Activated effector memory CD4-positive, alpha-beta T cell treated with Interleukin-2 at 50 U/mL for 16 hours (primary cell): ENCODE data around the gene MAN2A1.
"Not testable (repeated sequence)": the region's sequence is repeated elsewhere in the genome, so short reads cannot be mapped to it uniquely, and the experiment has no call there.

ENCODE experiments used
- DNase-seq: peaks from one replicate; pipeline ENCODE4 v3.0.0-alpha.2; 2020

MAN2A1 gene

GRCh38 chr5:109760130-109760529 is 70.4 kb downstream of the MAN2A1 start:
- not testable (repeated sequence) for DNase-seq

DNA sequence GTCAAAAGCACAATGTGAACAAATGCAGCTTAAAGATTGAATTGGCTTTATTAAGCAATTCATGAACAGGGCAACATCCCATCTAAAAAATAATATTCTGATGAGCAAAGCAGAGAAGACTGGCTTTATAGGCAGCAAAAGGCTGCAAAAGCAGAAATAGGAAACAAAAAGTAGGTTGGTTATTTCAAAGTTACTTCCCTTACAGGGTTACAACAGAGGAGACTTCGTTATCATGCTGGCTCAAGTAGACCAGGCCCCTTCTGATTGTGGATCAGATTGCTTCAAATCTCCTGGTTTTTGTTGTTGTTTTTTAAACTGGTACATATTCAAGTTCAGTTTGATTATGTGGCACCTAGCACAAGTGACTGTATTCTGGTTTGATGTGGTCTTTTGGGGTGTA is 73.1 kb downstream of the MAN2A1 start:
- DNase-seq: no peak

DNA sequence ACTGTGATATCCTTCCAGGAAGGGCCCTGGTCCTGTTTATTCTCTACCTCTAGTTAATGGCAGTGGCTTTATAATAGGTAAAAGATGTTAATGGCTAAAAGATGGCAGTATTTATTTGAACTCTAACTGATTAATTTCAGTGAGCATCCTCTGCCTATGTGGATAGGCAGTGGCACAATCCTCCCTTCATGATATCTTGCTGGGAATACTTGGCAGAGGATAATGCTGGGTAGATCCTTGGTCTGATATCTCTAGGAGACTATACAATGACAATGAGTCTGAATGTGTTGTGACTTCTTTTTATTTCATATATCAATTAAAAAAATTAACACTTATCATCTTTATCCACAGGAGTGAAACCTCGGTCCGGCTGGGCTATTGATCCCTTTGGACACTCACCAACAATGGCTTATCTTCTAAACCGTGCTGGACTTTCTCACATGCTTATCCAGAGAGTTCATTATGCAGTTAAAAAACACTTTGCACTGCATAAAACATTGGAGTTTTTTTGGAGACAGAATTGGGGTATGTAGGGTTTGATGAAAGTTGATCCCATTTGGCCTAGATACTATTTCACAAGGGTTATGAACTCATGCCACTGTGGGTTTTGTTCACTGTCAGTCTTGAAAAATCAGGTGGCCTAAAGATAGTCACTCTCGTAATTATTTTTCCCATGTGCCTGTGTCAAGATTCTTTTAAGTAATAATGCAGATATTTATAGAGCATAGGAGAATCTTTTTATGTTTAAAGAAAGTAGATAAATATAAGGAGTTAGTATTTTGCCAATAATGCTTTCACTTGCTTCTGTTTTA is 77.7 kb downstream of the MAN2A1 start:
- DNase-seq: no peak

- no peak for DNase-seq
Measured at GRCh38 chr5:109767997-109768396, 78.3 kb downstream of the MAN2A1 start.

DNA sequence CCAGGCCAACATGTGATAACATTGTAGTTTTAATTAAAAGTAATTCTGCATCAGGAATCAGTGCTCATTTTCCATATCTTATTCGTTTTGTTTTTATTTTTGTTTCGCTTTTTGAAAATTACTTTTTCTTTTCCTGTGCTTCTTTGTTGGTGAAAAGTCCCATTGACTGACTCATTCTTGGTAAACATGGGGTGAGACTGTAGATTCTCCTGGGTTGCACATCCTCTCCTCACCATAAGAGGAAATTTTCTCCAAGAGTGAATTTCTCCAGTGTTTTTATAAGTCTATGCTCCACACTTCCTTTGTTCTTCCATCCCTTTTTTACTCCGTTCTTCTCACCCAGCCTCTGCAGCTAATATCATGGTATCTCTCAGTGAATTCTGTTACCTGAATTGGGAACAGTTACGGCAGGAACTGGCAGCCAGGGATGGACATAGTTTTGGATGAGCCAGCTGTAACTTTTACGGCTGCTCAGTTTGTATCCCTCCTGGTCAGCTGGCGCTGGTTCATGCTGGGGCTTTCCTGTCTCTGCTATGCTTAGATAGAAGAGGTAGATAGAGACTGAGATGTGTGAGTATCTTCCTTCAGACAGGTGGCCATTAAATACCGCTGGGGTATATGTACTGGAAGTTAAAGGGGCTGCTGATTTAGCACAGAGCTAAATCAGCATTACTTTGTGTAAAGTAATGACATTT is 80.0 kb downstream of the MAN2A1 start:
- DNase-seq: no peak

GRCh38 chr5:109775130-109775529 is 85.4 kb downstream of the MAN2A1 start:
- DNase-seq: no peak

GRCh38 chr5:109779036-109779735 is 89.5 kb downstream of the MAN2A1 start:
- DNase-seq: no peak

DNA sequence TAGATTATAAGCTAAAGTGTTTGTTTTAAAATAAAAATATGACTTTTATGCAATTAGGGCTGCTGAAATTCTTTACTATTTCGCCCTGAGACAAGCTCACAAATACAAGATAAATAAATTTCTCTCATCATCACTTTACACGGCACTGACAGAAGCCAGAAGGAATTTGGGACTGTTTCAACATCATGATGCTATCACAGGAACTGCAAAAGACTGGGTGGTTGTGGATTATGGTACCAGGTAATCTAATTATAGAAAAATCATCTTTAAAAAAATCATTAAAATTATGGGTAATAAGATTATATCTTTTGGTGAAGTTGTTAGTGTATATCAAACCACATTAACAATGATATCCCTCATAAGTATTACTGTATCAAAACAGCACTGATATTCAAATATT is 95.0 kb downstream of the MAN2A1 start:
- DNase-seq: no peak

- no peak for DNase-seq
Measured at GRCh38 chr5:109786206-109786855, 96.6 kb downstream of the MAN2A1 start.

- DNase-seq: no peak
Measured at GRCh38 chr5:109788596-109788995, 98.9 kb downstream of the MAN2A1 start.

- DNase-seq: no peak
Measured at GRCh38 chr5:109792613-109793012, 102.9 kb downstream of the MAN2A1 start.

- no peak for DNase-seq
Measured at GRCh38 chr5:109803854-109804253, 114.1 kb downstream of the MAN2A1 start.

GRCh38 chr5:109805472-109805871 is 115.7 kb downstream of the MAN2A1 start:
- DNase-seq: no peak

DNA sequence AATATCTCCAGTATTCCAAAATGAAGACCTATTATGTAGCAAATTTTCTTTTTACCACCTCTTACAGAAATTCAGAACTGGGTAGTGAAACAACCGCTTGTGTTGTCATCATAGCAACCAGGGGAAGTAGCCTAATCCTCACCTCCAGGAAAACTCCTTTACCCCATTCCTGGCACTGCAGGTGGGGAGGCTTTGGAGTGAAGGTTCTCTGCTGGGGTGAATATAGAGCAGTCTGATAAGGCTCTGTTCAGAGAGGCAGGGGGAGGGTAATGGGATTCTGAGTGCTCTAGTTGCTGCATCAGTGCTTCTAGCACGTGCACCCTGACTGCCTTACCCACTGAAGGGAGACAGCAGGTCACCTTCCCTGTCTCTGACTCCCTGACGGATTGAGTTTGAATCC is 116.2 kb downstream of the MAN2A1 start:
- no peak for DNase-seq

DNA sequence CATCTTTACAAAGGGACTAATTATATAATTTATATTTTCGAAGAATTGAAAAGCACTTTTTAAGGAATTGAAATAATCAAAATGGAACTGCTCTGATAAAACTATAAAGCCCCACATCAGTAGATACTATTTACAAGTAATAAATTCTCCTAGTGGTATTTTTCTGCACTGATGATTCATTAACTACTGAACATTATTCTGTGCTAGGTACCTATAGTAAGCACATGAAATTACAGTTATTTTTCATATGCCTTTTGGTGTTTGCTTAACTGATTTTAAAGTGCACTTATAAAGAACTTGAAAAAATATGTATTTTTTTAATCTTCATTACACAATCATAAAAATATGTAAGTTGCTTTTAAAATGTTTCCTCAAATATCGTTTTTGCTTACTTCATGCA is 123.0 kb downstream of the MAN2A1 start:
- no peak for DNase-seq

DNA sequence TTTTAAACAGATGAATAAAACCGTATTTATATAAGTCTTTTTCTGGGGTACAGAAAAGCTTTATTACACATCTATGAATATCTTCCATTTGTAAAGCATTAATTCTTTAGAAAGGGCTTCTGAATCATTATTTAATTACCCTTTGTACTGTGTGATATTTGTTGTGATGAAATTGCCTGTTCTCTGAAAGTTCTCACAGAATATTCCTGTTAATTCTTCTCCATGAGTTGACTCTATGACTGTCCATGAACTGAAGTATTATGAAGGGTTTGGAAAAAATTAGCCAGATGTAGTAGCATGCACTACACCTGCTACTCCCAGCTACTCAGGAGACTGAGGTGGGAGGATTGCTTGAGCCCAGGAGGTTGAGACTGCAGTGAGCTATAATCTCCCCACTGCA is 127.0 kb downstream of the MAN2A1 start:
- no peak for DNase-seq

GRCh38 chr5:109819878-109820277 is 130.2 kb downstream of the MAN2A1 start:
- DNase-seq: no peak

GRCh38 chr5:109823597-109823996 is 133.9 kb downstream of the MAN2A1 start:
- DNase-seq: no peak

DNA sequence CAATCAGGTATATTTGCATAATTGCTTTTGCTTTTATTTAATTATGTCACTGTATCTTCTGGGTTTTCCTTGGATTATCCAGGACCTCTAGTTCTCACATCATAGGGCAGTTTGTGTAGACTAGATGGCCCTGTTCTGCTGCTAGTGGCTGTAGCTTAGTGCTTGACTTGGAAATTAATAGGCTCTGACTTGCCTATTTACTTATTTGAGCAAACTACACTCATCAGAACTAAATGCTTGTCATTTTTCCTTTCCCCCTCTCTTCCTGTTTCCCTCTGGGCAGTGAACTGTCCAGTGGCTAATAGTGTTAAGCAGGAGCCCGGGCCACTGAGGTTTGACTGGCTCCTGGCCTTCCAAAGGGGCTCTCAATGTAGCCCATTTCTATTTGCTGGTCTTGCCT is 135.7 kb downstream of the MAN2A1 start:
- no peak for DNase-seq

DNA sequence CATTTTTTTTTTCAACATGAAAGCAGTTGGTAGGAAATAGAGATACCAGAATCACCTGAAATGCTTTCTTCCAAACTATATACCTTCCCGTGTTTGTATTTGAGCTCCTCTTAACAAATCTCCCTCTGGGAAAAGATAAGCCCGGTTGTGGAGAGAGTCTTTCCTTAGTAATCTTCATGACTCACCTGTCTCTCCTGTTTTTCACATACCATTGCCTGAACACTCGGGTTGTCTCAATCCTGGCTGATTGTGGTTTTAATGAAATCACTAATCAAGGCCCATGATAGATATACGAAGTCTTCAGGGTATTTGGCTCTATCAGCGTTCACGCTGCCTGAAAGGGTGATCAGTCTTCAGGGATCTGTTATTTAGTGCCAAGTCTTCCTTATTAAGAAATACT is 136.7 kb downstream of the MAN2A1 start:
- DNase-seq: no peak

DNA sequence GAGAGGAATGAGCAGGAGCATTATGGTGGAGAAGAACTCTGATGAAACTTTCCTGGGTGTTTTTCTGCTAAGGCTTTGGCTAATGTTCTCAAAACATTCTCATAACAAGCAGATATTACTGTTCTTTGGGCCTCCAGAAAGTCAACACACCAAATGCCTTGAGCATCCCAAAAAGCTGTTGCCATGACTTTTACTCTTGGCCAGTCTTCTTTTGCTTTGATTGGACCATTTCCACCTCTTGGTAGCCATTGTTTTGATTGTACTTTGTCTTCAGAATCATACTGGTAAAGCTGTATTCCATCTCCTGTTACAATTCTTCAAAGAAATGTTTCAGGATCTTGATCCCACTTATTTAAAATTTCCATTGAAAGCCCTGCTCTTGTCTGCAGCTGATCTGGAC is 139.6 kb downstream of the MAN2A1 start:
- DNase-seq: no peak

- no peak for DNase-seq
Measured at GRCh38 chr5:109830955-109831502, 141.3 kb downstream of the MAN2A1 start.
